Measurements from ENCODE around the gene TSHZ2.

DNA sequence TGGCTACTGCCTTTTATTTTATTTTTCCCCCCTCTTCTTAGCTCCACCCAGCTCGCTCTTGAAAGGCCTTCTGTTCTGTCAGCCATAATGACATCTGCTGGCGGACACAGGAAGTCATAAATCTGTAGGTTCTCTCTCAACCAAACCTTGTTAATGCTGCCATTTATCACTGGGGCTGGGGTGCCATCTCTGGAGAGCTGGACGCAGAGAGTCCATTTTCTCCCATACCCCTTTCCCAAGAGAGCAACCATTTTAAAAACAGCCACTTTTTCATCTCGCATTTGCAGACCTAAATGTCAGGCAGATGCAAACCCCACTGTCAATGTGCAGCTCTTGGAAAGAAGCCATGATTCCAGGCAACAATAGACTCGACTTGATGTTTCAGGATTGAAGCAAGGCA, 13.0 kb upstream of the TSHZ2 start:
- TF ChIP-seq, protein P1, sequence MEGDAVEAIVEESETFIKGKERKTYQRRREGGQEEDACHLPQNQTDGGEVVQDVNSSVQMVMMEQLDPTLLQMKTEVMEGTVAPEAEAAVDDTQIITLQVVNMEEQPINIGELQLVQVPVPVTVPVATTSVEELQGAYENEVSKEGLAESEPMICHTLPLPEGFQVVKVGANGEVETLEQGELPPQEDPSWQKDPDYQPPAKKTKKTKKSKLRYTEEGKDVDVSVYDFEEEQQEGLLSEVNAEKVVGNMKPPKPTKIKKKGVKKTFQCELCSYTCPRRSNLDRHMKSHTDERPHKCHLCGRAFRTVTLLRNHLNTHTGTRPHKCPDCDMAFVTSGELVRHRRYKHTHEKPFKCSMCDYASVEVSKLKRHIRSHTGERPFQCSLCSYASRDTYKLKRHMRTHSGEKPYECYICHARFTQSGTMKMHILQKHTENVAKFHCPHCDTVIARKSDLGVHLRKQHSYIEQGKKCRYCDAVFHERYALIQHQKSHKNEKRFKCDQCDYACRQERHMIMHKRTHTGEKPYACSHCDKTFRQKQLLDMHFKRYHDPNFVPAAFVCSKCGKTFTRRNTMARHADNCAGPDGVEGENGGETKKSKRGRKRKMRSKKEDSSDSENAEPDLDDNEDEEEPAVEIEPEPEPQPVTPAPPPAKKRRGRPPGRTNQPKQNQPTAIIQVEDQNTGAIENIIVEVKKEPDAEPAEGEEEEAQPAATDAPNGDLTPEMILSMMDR (IDR thresholded peaks at IDR 0.05), result no peak
- TF ChIP-seq POLR2AphosphoS5 (IDR thresholded peaks at IDR 0.05), result no peak
